Esophagus muscularis mucosa (tissue), 4 donors: ENCODE results near the gene ARHGEF39. TPM values are rescaled to one million over a fixed set of nuclear protein-coding genes. Genes with fewer than 3 reads are reported as not detected.

ENCODE experiments used
- DNase-seq: peaks from one replicate; pipeline ENCODE4 v3.0.0-alpha.2; 2017; ENCODE audit errors: extremely low spot score
- H3K27ac ChIP-seq, 4 donors: fragments of 200-600 bp; sonication (generic); replicated peaks in 1 of 4; 1 replicate in 3 of 4; 2 replicates in 1 of 4; pipeline ENCODE4 v1.5.1; 2016 to 2019; ENCODE audit warnings: mild to moderate bottlenecking in 1 of 4
- H3K27me3 ChIP-seq, 4 donors: fragments of 200-600 bp; sonication (generic); one replicate each; pipeline versions ENCODE4 v1.5.1 to v1.6.0; 2016 to 2019
- H3K36me3 ChIP-seq, 4 donors: fragments of 200-600 bp; sonication (generic); one replicate each; pipeline ENCODE4 v1.5.1; 2016 to 2019
- H3K4me1 ChIP-seq, 4 donors: fragments of 200-600 bp; sonication (generic); one replicate each; pipeline ENCODE4 v1.5.1; 2016 to 2019
- H3K4me3 ChIP-seq, 4 donors: fragments of 200-600 bp; sonication (generic); 1 replicate in 2 of 4; 2 replicates in 2 of 4; pipeline ENCODE4 v1.5.1; 2016 to 2019; ENCODE audit warnings: mild to moderate bottlenecking in 4 of 4, moderate library complexity in 1 of 4
- H3K9me3 ChIP-seq, 4 donors: fragments of 200-600 bp; sonication (generic); 1 replicate in 3 of 4; 2 replicates in 1 of 4; pipeline ENCODE4 v1.5.1; 2016 to 2019
- EP300 ChIP-seq: sonication (generic); formaldehyde crosslinking; IDR thresholded peaks from one replicate; pipeline ENCODE4 v1.6.1; 2017; ENCODE audit warnings: antibody characterized with exemption
- POLR2A ChIP-seq: fragments of 450-650 bp; IDR thresholded peaks from one replicate; pipeline ENCODE4 v1.6.1; 2017; ENCODE audit warnings: antibody characterized with exemption, moderate library complexity, mild to moderate bottlenecking, low read depth
- POLR2AphosphoS5 ChIP-seq, 2 donors: sonication (generic); formaldehyde crosslinking; IDR thresholded peaks; one replicate each; pipeline ENCODE4 v1.6.1; 2017; ENCODE audit warnings: antibody characterized with exemption in 2 of 2
- WGBS: methylation state at CpG from one replicate; pipeline ENCODE4 v1.1.5; 2018; 5-methylcytosine and 5-hydroxymethylcytosine counted together
- intact Hi-C: fragments of 100-400 bp; cut with DNase I; formaldehyde crosslinking; loops from one replicate; pipeline ENCODE4 v1.15.1; 2023
- total RNA-seq, 4 donors: library from RNA; depleted of rRNA; stranded (reverse); fragments of >200 nt; gene quantifications; one replicate each; pipeline versions ENCODE4 v1.1.0 to v1.2.1, GENCODE V29; 2016
- TF ChIP-seq, protein P1 (sequence below), 3 experiments: fragments of 200-600 bp in 2 of 3; fragments of 450-650 bp in 1 of 3; sonication (generic) in 2 of 3; IDR thresholded peaks; one replicate each; pipeline ENCODE4 v1.5.1; 2017 to 2019; ENCODE audit warnings: antibody characterized with exemption in 3 of 3, mild to moderate bottlenecking in 2 of 3, moderate library complexity in 1 of 3

ARHGEF39 gene
- total RNA-seq, 4 donors from 2014 or later: 1.3 to 3.3 (median 1.7) TPM

- Histone ChIP-seq H3K36me3 (no peaks in the 10 kb centered on the region), H3K27ac (no peak overlapping the region), H3K9me3 (no peaks in the 10 kb centered on the region), H3K4me1 (no peaks in the 10 kb centered on the region), H3K4me3 (no peak overlapping the region), H3K27me3 (no peaks in the 10 kb centered on the region)
- DNase-seq: no peak
- WGBS: 89% methylated on average over 5 of the region's 5 CpGs
- TF ChIP-seq POLR2A: no peak
- no peak for TF ChIP-seq EP300
- no peak for TF ChIP-seq POLR2AphosphoS5 (IDR thresholded peaks at IDR 0.05)
- TF ChIP-seq, protein P1, sequence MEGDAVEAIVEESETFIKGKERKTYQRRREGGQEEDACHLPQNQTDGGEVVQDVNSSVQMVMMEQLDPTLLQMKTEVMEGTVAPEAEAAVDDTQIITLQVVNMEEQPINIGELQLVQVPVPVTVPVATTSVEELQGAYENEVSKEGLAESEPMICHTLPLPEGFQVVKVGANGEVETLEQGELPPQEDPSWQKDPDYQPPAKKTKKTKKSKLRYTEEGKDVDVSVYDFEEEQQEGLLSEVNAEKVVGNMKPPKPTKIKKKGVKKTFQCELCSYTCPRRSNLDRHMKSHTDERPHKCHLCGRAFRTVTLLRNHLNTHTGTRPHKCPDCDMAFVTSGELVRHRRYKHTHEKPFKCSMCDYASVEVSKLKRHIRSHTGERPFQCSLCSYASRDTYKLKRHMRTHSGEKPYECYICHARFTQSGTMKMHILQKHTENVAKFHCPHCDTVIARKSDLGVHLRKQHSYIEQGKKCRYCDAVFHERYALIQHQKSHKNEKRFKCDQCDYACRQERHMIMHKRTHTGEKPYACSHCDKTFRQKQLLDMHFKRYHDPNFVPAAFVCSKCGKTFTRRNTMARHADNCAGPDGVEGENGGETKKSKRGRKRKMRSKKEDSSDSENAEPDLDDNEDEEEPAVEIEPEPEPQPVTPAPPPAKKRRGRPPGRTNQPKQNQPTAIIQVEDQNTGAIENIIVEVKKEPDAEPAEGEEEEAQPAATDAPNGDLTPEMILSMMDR (IDR thresholded peaks at IDR 0.05): no peak
- intact Hi-C loops: no loop called here
Measured at GRCh38 chr9:35629597-35629996, 35.4 kb downstream of the ARHGEF39 start.

- intact Hi-C loops: no loop called here
- 98% methylated on average over 4 of the region's 6 CpGs for WGBS
- Histone ChIP-seq H3K27me3 (no peaks in the 10 kb centered on the region), H3K36me3 (no peaks in the 10 kb centered on the region), H3K9me3 (no peaks in the 10 kb centered on the region), H3K4me1 (no peaks in the 10 kb centered on the region), H3K27ac (no peak overlapping the region), H3K4me3 (no peak overlapping the region)
- TF ChIP-seq, protein P1 (IDR thresholded peaks at IDR 0.05): no peak
- no peak for TF ChIP-seq POLR2AphosphoS5 (IDR thresholded peaks at IDR 0.05)
- TF ChIP-seq POLR2A: no peak
- no peak for TF ChIP-seq EP300
- DNase-seq: no peak
Measured at GRCh38 chr9:35628389-35628991, 36.5 kb downstream of the ARHGEF39 start.

DNA sequence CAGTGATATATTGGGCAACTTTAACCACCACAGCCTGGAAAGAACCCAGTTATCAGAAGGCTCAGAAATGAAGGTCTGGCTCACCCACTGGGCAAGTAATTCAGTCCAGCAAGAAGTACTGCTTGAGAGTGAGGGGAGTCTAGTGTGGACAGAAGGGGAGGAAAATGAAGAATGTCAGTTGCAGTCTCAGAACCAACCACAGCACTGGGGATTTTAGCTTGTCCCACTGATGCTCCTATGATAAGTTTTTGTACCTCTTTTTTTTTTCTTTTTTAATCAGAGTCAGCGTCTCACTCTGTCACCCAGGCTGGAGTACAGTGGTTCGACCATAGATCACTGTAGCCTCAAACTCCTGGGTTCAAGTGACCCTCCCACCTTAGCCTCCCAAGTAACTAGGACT lies 37.4 kb downstream of the ARHGEF39 start:
- Histone ChIP-seq H3K27ac (no peak overlapping the region), H3K9me3 (no peaks in the 10 kb centered on the region), H3K4me3 (no peak overlapping the region), H3K4me1 (no peaks in the 10 kb centered on the region), H3K27me3 (no peaks in the 10 kb centered on the region), H3K36me3 (no peaks in the 10 kb centered on the region)
- DNase-seq: no peak
- 93% methylated on average over 2 of the region's 2 CpGs for WGBS
- intact Hi-C loops: no loop called here
- TF ChIP-seq POLR2A: no peak
- TF ChIP-seq POLR2AphosphoS5 (IDR thresholded peaks at IDR 0.05): no peak
- TF ChIP-seq EP300: no peak
- TF ChIP-seq, protein P1 (IDR thresholded peaks at IDR 0.05): no peak

GRCh38 chr9:35619800-35620158 lies 45.2 kb downstream of the ARHGEF39 start:
- Histone ChIP-seq H3K36me3 (no peaks in the 10 kb centered on the region), H3K27ac (no peak overlapping the region), H3K4me3 (no peak overlapping the region), H3K27me3 (no peaks in the 10 kb centered on the region), H3K4me1 (peaks cover 4 to 17% (median 13%) of the 10 kb centered on the region in 4 donors), H3K9me3 (no peaks in the 10 kb centered on the region)
- TF ChIP-seq, protein P1 (IDR thresholded peaks at IDR 0.05): no peak
- TF ChIP-seq POLR2AphosphoS5 (IDR thresholded peaks at IDR 0.05) (no peak), POLR2A (no peak), EP300 (no peak)
- intact Hi-C loops: no loop called here
- DNase-seq: no peak
- 61% methylated on average over 2 of the region's 2 CpGs for WGBS
